ENCODE results near the gene CLRN2.

- TF ChIP-seq CTCF (conservative IDR thresholded peaks at IDR 0.05; ENCODE audit: low read length) (no peak), EZH2phosphoT487 (IDR thresholded peaks at IDR 0.05; ENCODE audit: borderline replicate concordance) (no peak)
Observed at GRCh38 chr4:17561195-17561909, 46.4 kb downstream of the CLRN2 start.
